ENCODE results near the gene ACKR3. TPM values are rescaled to one million over a fixed set of nuclear protein-coding genes. Genes with fewer than 3 reads are reported as not detected.

ACKR3 gene
- total RNA-seq, 1 experiment from 2014 or later: not detected

DNA sequence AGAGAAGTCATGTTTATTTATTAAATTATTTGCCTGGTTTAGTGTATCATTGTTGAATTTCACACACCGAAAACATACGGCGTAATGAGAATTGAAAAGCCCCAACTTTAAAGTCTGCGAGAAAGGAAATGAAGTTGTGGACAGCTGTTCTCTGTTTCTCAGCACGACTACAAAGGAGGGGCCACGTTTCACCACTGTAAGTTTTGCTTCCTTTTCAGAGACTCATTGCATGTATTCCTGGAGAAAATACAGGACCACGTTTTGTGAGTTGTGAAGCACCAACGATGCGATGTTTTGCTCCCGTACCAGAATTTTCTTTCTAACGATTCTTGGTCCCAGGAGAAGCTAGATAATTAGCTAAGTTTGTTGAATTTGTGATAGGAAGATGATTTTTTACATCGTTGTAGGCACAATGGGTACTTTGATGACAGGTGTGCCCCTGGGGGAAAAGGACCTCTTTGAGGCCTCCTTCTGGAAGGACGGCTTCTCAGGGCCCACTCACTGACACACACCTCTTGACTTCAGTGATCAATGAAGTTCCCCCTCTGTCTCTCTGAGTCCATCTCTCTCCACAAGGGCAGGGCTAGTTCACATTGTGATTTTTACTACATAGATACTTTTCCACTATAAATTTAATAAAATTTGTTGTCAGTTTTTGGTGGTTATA is 23.7 kb upstream of the ACKR3 start:
- in situ Hi-C loops (cut with HindIII; ENCODE audit: low pct_unique_long_range_greater_than_20kb, low sequenced_read_pairs) (no loop called here), intact Hi-C loops (cut with micrococcal nuclease; ENCODE audit: unreplicated experiment) (no loop called here)
- DNase-seq (ENCODE audit: low read depth, low spot score): no peak
- POLR2A ChIA-PET: no interaction called here
- BruUV-seq (replicated peaks): no TSS peak
- Histone ChIP-seq H3K27me3 (ENCODE audit: control insufficient read depth, insufficient read depth, low read length) (peaks cover 3% of the 10 kb centered on the region; the same call in 1 of the 2 replicates), H3K4me1 (ENCODE audit: control insufficient read depth, insufficient read depth, low read length) (no peaks in the 10 kb centered on the region), H3K9me3 (ENCODE audit: control insufficient read depth, insufficient read depth, low read depth, low read length) (no peaks in the 10 kb centered on the region), H3K36me3 (ENCODE audit: control insufficient read depth, insufficient read depth, low read length) (no peaks in the 10 kb centered on the region; the same call in 1 of the 2 replicates), H3K4me3 (ENCODE audit: low read depth in 2 of 2, low read length in 2 of 2) (no peak overlapping the region), H3K27ac (ENCODE audit: low read length) (no peak overlapping the region)
- TF ChIP-seq, protein P1, sequence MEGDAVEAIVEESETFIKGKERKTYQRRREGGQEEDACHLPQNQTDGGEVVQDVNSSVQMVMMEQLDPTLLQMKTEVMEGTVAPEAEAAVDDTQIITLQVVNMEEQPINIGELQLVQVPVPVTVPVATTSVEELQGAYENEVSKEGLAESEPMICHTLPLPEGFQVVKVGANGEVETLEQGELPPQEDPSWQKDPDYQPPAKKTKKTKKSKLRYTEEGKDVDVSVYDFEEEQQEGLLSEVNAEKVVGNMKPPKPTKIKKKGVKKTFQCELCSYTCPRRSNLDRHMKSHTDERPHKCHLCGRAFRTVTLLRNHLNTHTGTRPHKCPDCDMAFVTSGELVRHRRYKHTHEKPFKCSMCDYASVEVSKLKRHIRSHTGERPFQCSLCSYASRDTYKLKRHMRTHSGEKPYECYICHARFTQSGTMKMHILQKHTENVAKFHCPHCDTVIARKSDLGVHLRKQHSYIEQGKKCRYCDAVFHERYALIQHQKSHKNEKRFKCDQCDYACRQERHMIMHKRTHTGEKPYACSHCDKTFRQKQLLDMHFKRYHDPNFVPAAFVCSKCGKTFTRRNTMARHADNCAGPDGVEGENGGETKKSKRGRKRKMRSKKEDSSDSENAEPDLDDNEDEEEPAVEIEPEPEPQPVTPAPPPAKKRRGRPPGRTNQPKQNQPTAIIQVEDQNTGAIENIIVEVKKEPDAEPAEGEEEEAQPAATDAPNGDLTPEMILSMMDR (IDR thresholded peaks at IDR 0.05): no peak
- TF ChIP-seq, protein P2, sequence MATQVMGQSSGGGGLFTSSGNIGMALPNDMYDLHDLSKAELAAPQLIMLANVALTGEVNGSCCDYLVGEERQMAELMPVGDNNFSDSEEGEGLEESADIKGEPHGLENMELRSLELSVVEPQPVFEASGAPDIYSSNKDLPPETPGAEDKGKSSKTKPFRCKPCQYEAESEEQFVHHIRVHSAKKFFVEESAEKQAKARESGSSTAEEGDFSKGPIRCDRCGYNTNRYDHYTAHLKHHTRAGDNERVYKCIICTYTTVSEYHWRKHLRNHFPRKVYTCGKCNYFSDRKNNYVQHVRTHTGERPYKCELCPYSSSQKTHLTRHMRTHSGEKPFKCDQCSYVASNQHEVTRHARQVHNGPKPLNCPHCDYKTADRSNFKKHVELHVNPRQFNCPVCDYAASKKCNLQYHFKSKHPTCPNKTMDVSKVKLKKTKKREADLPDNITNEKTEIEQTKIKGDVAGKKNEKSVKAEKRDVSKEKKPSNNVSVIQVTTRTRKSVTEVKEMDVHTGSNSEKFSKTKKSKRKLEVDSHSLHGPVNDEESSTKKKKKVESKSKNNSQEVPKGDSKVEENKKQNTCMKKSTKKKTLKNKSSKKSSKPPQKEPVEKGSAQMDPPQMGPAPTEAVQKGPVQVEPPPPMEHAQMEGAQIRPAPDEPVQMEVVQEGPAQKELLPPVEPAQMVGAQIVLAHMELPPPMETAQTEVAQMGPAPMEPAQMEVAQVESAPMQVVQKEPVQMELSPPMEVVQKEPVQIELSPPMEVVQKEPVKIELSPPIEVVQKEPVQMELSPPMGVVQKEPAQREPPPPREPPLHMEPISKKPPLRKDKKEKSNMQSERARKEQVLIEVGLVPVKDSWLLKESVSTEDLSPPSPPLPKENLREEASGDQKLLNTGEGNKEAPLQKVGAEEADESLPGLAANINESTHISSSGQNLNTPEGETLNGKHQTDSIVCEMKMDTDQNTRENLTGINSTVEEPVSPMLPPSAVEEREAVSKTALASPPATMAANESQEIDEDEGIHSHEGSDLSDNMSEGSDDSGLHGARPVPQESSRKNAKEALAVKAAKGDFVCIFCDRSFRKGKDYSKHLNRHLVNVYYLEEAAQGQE (IDR thresholded peaks at IDR 0.05; ENCODE audit: insufficient read depth in 1 of 2, low read depth in 2 of 2, low read length in 1 of 2): no peak
- TF ChIP-seq SIN3A (IDR thresholded peaks at IDR 0.05; ENCODE audit: borderline replicate concordance, insufficient read depth, low read depth, low read length): no peak
- no peak for TF ChIP-seq TCF7L2 (IDR thresholded peaks at IDR 0.05; ENCODE audit: low read depth, low read length)
- no peak for TF ChIP-seq POLR2AphosphoS5 (IDR thresholded peaks at IDR 0.05; ENCODE audit: low read depth, low read length)
- CTCF ChIA-PET: no interaction called here
- ATAC-seq: no peak

DNA sequence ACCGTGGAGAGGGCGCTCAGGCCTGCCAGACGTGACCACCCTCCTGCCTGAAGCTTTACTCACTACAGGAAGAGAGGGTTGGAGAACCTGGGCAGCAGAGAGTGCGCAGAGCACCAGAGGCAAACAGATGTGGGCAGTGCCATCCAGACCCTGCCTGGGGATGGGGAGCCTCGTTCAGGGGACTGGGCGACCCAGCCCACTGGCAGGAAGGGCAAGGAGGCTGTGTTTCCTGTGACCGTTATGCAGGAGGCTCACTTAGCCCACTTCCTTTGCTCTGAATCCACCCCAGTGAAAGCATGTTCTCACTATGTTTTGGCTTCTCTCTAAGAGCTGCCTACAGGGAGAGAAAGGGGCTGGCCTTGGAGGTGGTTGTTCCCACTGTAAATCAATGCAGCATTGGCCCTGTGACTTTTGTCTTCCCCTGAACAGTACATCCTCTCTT is 23.0 kb upstream of the ACKR3 start:
- intact Hi-C loops (cut with micrococcal nuclease; ENCODE audit: unreplicated experiment): no loop called here
- no peaks in the 10 kb centered on the region for H3K9me3 ChIP-seq (ENCODE audit: control insufficient read depth, insufficient read depth, low read depth, low read length)
- no TSS peak for BruUV-seq (replicated peaks)
- ChIA-PET CTCF (no interaction called here), POLR2A (no interaction called here)
- DNase-seq (ENCODE audit: low read depth, low spot score) (no peak), ATAC-seq (no peak)
- TF ChIP-seq TCF7L2 (IDR thresholded peaks at IDR 0.05; ENCODE audit: low read depth, low read length) (no peak), SIN3A (IDR thresholded peaks at IDR 0.05; ENCODE audit: borderline replicate concordance, insufficient read depth, low read depth, low read length) (no peak), POLR2AphosphoS5 (IDR thresholded peaks at IDR 0.05; ENCODE audit: low read depth, low read length) (no peak)
- TF ChIP-seq, protein P1 (IDR thresholded peaks at IDR 0.05): no peak
- TF ChIP-seq, protein P2 (IDR thresholded peaks at IDR 0.05; ENCODE audit: insufficient read depth in 1 of 2, low read depth in 2 of 2, low read length in 1 of 2): no peak
- in situ Hi-C loops (cut with HindIII; ENCODE audit: low pct_unique_long_range_greater_than_20kb, low sequenced_read_pairs): no loop called here
- no peak overlapping the region for H3K27ac ChIP-seq (ENCODE audit: low read length)
- H3K36me3 ChIP-seq (ENCODE audit: control insufficient read depth, insufficient read depth, low read length): no peaks in the 10 kb centered on the region
- no peaks in the 10 kb centered on the region for H3K4me1 ChIP-seq (ENCODE audit: control insufficient read depth, insufficient read depth, low read length)
- H3K4me3 ChIP-seq (ENCODE audit: low read depth in 2 of 2, low read length in 2 of 2): no peak overlapping the region
- peaks cover 3% of the 10 kb centered on the region; the same call in 1 of the 2 replicates for H3K27me3 ChIP-seq (ENCODE audit: control insufficient read depth, insufficient read depth, low read length)
